ENCODE measurements around the gene STARD7. TPM values are rescaled to one million over a fixed set of nuclear protein-coding genes. Genes with fewer than 3 reads are reported as not detected.

Gene STARD7
- total RNA-seq, 1 donor from 2014 or later: 206 TPM

DNA sequence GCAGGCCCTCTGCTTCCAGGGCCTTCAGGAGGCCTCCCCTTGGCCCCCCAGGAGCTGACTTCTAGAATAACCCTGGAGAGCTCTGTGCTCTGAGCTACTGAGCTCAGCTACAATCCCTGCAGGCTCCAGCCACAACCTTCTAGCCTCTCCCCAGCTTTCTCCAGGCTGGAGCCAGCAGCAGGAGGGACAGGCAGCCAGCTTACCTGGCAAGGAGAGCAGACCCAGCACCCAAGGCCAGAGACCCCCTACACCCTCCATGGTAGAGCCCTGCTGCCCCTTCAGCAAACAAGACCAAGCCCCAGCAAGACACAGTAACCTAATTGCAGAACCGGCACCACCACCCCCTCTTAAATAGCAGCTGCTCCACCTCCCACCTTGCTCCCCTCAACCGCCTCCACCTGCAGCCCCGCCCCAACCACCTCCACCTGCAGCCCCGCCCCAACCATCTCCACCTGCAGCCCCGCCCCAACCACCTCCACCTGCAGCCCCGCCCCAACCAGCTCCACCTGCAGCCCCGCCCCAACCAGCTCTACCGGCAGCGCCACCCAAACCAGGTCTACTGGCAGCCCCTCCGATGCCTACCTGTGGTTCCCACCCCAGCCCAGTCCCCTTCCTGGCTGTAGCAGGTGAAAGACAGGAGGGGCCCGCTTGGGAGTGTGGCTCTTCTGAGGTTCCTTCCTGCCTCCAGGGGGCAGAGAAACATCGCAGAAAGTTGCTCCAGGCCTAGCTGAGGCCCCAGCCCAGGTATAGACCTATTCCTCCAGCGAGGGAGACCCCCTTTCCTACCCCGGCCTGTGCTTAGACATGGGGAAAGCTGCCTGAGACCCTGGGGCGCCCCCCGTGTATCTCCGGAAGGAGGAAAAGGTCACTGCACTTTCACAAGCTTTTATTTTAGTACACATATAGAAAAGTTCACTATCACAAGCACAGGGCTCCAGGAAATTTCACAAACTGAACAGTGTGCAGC, 70.2 kb downstream of the STARD7 start, which contains the start of gene ASTL:
ASTL (minus strand) TSS at position 324 of the 967 bp plus-strand sequence; CDS start at position 258, 66 bp downstream.
- Mint-ChIP-seq H3K4me1 (ENCODE audit: low read depth) (peaks cover 13% of the 10 kb centered on the region), H3K4me3 (ENCODE audit: low read depth) (no peak within 1 kb of the TSS), H3K27ac (no peak within 1 kb of the TSS), H3K36me3 (ENCODE audit: low read depth) (peaks cover 23% of the 10 kb centered on the region), H3K27me3 (ENCODE audit: low read depth) (no peaks in the 10 kb centered on the region), H3K9me3 (no peaks in the 10 kb centered on the region)
- peak; percentile 51 for DNase-seq (ENCODE audit: low spot score)
- intact Hi-C loops (cut with micrococcal nuclease): loop anchor here (1.0 kb wide), 1 partner anchor 37 kb away; no protein-coding TSS in a partner anchor

DNA sequence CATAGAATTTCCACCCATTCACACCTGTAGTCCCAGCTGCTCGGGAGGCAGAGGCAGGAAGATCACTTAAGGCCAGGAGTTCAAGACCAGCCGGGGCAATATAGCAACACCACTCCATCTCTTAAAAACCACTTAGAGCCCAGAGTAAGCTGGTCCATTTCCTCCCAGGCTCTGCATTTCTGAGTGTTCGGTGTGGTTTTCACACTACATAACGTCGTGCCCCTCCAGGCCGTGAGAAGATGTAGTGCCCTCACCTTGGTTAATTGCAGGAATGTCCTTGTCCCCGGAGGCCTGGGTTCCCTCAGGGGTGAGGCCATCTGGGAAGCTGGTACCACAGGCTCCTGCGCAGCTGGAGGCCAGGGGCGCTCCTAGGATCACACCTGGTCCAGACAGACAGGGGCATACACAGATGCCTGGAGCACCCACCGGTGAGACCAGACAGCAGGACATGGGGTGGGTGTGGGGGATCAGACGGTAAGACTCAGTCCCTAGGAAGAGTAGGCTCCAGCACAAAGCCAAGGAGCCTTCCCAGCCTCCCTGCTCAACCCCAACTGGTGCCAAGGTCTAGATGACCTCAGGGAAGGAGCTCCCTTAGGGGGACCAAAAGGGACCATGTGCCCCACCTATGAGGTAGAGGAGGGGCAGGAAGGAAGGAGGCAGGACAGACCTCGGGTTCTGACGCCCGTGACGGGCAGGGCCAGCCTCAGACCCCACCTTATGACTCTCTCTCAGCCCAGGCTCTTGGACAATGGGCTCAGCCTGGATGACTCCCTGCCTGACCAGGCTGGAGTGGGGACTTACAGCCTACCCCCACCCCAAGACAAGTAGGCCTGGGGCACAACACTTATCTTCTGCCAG, 71.1 kb downstream of the STARD7 start:
- H3K27ac Mint-ChIP-seq: no peak overlapping the region
- H3K9me3 Mint-ChIP-seq: no peaks in the 10 kb centered on the region
- intact Hi-C loops (cut with micrococcal nuclease): loop anchor here (1.0 kb wide), 1 partner anchor 38 kb away; no protein-coding TSS in a partner anchor
- peaks cover 11% of the 10 kb centered on the region for H3K4me1 Mint-ChIP-seq (ENCODE audit: low read depth)
- peaks cover 14% of the 10 kb centered on the region for H3K36me3 Mint-ChIP-seq (ENCODE audit: low read depth)
- H3K27me3 Mint-ChIP-seq (ENCODE audit: low read depth): no peaks in the 10 kb centered on the region
- no peak for DNase-seq (ENCODE audit: low spot score)
- no peak overlapping the region for H3K4me3 Mint-ChIP-seq (ENCODE audit: low read depth)

DNA sequence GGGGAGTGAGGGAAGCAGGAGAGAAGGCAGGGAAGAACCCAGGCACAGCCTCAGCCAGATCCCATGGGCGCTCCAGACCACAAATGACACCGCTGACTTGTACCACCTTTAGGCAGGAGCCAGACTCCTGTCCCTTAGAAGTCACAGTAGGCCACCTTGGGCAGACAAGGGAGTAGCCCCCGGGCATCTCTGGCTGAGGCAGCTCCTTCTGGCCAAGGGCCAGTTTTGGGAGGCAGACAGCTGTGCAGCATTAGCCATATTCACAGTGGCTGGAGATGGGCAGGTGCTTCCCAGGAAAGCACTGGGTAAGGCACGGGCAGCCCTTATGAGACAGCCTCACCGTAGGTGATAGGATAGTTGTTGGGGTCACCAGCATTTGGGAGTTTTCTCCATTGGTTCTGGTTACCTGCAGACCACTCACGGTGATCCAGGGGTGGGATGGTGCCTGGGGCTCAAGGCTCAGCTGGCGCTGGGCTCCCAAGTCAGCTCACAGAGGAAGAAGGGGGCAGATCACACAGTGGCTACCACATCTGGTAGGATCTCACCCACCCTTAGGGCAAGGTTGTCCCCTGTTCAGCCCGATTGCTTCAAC, 72.4 kb downstream of the STARD7 start:
- H3K4me1 Mint-ChIP-seq (ENCODE audit: low read depth): peaks cover 12% of the 10 kb centered on the region
- no peak overlapping the region for H3K27ac Mint-ChIP-seq
- intact Hi-C loops (cut with micrococcal nuclease): no loop called here
- H3K27me3 Mint-ChIP-seq (ENCODE audit: low read depth): no peaks in the 10 kb centered on the region
- H3K36me3 Mint-ChIP-seq (ENCODE audit: low read depth): peaks cover under 1% of the 10 kb centered on the region
- no peak for DNase-seq (ENCODE audit: low spot score)
- H3K4me3 Mint-ChIP-seq (ENCODE audit: low read depth): no peak overlapping the region
- no peaks in the 10 kb centered on the region for H3K9me3 Mint-ChIP-seq

DNA sequence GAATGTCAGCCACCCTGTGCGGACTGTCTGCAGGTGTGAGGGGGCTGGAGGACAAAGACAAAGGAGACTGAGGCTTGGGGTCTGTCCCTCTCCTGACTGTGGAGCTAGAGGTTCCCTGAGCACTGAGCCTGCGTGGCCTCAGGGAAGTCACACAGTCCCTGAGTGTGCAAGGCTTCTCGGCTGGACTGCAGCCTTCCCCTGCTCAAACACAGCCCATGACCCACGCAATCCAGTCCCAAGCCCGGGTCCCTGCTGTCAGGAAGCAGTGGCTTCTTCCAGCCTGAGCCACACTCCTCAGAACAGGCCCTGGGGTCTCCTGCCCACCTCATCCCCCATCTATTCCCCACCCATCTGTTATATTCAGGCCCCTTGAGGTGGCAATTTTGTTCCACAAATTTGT, 73.0 kb downstream of the STARD7 start:
- Mint-ChIP-seq H3K4me3 (ENCODE audit: low read depth) (no peak overlapping the region), H3K27ac (no peak overlapping the region), H3K4me1 (ENCODE audit: low read depth) (peaks cover 16% of the 10 kb centered on the region), H3K9me3 (no peaks in the 10 kb centered on the region), H3K36me3 (ENCODE audit: low read depth) (peaks cover 3% of the 10 kb centered on the region), H3K27me3 (ENCODE audit: low read depth) (no peaks in the 10 kb centered on the region)
- intact Hi-C loops (cut with micrococcal nuclease): no loop called here
- DNase-seq (ENCODE audit: low spot score): no peak

DNA sequence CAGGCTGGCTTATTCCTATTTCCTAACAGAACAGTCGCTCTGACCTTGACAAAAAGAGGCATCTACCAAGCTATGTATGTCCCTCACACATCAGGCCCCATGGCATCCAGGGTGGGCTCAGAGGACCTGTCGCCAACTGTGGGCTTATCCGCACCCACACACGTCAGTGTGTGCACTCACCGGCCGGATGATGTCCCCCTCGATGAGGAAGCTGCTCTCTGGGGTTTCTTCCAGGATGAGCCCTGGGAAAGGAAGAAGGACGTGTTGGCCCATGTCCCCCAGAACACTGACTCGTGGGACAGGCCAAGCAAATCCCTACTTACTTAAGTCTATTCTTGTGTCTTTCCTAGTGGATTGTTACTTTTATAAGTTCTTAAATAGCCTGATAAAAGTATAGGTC, 73.5 kb downstream of the STARD7 start:
- Mint-ChIP-seq H3K27ac (no peak overlapping the region), H3K36me3 (ENCODE audit: low read depth) (peaks cover 6% of the 10 kb centered on the region), H3K4me1 (ENCODE audit: low read depth) (peaks cover 21% of the 10 kb centered on the region), H3K27me3 (ENCODE audit: low read depth) (no peaks in the 10 kb centered on the region), H3K9me3 (no peaks in the 10 kb centered on the region), H3K4me3 (ENCODE audit: low read depth) (no peak overlapping the region)
- no peak for DNase-seq (ENCODE audit: low spot score)
- intact Hi-C loops (cut with micrococcal nuclease): no loop called here

Other genes starting within 250 kb of the STARD7 start
- gene ANKRD36C, start 217.0 kb downstream of the STARD7 start, total RNA-seq: 69.4 and 75.5 TPM in 2 replicates
- gene GPAT2, start 173.9 kb downstream of the STARD7 start, total RNA-seq: 18.0 and 19.1 TPM in 2 replicates
- 0.09 and 0.21 TPM in 2 replicates for gene ADRA2B, start 92.3 kb downstream of the STARD7 start, total RNA-seq
- 1.3 and 1.5 TPM in 2 replicates for gene ASTL, start 70.3 kb downstream of the STARD7 start, total RNA-seq
- gene DUSP2, start 63.4 kb downstream of the STARD7 start, total RNA-seq: 238 and 260 TPM in 2 replicates
- 29.0 and 30.4 TPM in 2 replicates for gene TMEM127, start 57.2 kb upstream of the STARD7 start, total RNA-seq
- gene CIAO1, start 57.4 kb upstream of the STARD7 start, total RNA-seq: 93.9 and 94.7 TPM in 2 replicates
- 191 TPM in 2 replicates for gene SNRNP200, start 96.7 kb upstream of the STARD7 start, total RNA-seq
- 44.8 and 45.0 TPM in 2 replicates for gene ITPRIPL1, start 116.5 kb upstream of the STARD7 start, total RNA-seq
- 62.1 and 63.3 TPM in 2 replicates for gene NCAPH, start 126.9 kb upstream of the STARD7 start, total RNA-seq

Data from activated T-helper 2 cell treated with anti-CD3 and anti-CD28 coated beads, Interferon-gamma antibody, Interleukin-2, Interleukin-4, amounts not matched to agents 10 μg/mL and 5 μg/mL and 100 μg/mL, durations not matched to agents 14 hours and 24 hours and 36 hours (primary cell).